C4-2B (cell line): ENCODE data around the gene HS1BP3.

Source experiments
- CTCF ChIP-seq: fragments of 450-650 bp; conservative IDR thresholded peaks from 2 replicates; pipeline ENCODE4 v1.5.1; 2017; ENCODE audit warnings: mild to moderate bottlenecking
- ZFX ChIP-seq: fragments of 450-650 bp; IDR thresholded peaks from 2 replicates; pipeline ENCODE4 v1.6.1; 2017

DNA sequence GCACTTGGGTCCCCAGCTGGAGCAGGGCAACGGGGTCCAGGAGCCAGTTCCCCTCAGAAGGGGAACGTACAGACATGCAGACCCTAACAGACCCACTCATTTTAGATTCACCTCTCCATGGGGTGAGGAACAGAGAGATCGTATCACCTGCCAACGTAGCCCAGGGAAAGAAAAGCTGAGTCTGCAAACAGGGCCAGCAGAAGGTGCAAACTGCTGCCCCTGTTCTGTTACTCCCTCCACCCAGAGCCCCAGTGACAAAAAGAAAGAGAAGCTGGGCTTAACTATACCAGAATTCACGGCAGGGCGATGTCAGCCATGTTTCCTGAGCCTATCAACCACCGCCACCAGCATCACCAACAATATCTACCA, 817 bp upstream of the HS1BP3 start:
- TF ChIP-seq ZFX, result no peak
- TF ChIP-seq CTCF, result no peak
